NT2/D1 (cell line): Measurements from ENCODE around the gene CRADD.

Experiments used
- SUZ12 ChIP-seq: IDR thresholded peaks from 2 replicates; pipeline ENCODE4 v1.6.1; 2011; ENCODE audit not compliant: insufficient read length, insufficient read depth; ENCODE audit errors: extremely low read depth
- YY1 ChIP-seq: IDR thresholded peaks from 2 replicates; pipeline ENCODE4 v1.6.1; 2011; ENCODE audit not compliant: insufficient read length, insufficient read depth
- ZNF274 ChIP-seq: IDR thresholded peaks from 2 replicates; pipeline ENCODE4 v1.6.1; 2011; ENCODE audit warnings: mild to moderate bottlenecking, low read depth, low read length

DNA sequence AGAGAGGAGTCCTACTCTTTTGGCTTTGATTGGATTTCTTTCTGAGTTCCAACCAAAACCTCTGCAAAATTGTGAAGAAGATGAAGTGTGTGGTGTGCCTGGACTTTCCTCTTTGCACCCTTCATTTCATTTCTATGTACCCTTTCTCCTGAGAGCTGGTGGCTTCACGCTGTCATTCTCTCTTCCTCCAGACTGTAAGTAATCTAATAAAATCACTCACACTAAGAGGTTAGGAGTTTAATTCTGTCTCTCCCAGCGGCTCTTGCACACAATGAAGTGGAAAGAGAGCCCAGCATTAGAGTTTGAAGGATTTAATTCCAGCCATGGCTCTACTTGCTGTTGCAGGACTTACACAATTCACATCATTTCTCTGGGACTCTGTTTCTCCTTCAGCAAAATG is 37.8 kb upstream of the CRADD start:
- TF ChIP-seq YY1, result no peak
- TF ChIP-seq ZNF274, result no peak
- no peak for TF ChIP-seq SUZ12
